Stimulated activated CD4-positive, alpha-beta T cell treated with anti-CD3 and anti-CD28 coated beads, Interleukin-12 subunit alpha, Interleukin-12 subunit beta, amount 100 ng/mL, for 48 hours (primary cell): Measurements from ENCODE around the gene ADAMTSL3.

Experiments used
- DNase-seq, 3 donors: peaks; one replicate each; pipeline ENCODE4 v3.0.0-alpha.2; 2020; ENCODE audit warnings: low read depth in 2 of 3, low spot score in 1 of 3

The ADAMTSL3 gene, protein sequence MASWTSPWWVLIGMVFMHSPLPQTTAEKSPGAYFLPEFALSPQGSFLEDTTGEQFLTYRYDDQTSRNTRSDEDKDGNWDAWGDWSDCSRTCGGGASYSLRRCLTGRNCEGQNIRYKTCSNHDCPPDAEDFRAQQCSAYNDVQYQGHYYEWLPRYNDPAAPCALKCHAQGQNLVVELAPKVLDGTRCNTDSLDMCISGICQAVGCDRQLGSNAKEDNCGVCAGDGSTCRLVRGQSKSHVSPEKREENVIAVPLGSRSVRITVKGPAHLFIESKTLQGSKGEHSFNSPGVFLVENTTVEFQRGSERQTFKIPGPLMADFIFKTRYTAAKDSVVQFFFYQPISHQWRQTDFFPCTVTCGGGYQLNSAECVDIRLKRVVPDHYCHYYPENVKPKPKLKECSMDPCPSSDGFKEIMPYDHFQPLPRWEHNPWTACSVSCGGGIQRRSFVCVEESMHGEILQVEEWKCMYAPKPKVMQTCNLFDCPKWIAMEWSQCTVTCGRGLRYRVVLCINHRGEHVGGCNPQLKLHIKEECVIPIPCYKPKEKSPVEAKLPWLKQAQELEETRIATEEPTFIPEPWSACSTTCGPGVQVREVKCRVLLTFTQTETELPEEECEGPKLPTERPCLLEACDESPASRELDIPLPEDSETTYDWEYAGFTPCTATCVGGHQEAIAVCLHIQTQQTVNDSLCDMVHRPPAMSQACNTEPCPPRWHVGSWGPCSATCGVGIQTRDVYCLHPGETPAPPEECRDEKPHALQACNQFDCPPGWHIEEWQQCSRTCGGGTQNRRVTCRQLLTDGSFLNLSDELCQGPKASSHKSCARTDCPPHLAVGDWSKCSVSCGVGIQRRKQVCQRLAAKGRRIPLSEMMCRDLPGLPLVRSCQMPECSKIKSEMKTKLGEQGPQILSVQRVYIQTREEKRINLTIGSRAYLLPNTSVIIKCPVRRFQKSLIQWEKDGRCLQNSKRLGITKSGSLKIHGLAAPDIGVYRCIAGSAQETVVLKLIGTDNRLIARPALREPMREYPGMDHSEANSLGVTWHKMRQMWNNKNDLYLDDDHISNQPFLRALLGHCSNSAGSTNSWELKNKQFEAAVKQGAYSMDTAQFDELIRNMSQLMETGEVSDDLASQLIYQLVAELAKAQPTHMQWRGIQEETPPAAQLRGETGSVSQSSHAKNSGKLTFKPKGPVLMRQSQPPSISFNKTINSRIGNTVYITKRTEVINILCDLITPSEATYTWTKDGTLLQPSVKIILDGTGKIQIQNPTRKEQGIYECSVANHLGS (N-terminal part only)

DNA sequence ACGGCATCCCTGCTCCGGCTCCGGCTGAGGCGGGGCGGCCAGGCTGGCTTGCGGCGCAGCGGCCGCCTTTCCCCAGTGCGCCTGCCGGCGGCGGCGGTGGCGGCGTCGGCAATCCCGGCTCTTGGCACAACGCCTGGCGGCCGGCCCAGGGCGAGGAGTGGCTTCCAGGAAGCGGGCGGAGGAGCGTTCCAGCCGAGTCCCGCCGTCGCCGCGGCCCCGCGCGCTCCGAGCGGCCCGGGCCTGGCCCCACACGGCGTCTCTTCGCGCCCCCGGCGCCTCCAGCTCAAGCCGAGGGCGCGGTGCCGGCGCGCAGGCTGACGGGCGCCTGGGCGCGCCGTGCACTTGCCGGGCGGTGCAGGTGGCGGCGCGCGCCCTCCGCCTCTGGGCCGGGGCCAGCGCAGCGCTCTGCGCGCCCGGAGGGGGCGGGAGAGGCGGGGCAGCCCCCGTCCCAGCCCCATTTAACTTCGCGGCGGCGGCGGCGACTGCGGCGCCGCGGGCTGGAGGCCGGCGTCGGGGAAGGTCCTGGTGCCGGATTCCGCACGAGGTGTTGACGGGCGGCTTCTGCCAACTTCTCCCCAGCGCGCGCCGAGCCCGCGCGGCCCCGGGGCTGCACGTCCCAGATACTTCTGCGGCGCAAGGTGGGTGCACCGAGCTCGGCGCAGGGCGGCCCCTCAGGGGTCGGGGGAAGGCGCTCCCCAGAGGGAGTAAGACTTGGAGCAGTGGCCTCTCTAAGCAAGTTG lies at the start of gene ADAMTSL3:
ADAMTSL3 (plus strand) TSS at position 485 of the 740 bp plus-strand sequence. CDS start 1,639 bp downstream, outside the sequence.
- DNase-seq = no peak

GRCh38 chr15:83604549-83604948 lies 49.4 kb upstream of the ADAMTSL3 start:
- no peak for DNase-seq

DNA sequence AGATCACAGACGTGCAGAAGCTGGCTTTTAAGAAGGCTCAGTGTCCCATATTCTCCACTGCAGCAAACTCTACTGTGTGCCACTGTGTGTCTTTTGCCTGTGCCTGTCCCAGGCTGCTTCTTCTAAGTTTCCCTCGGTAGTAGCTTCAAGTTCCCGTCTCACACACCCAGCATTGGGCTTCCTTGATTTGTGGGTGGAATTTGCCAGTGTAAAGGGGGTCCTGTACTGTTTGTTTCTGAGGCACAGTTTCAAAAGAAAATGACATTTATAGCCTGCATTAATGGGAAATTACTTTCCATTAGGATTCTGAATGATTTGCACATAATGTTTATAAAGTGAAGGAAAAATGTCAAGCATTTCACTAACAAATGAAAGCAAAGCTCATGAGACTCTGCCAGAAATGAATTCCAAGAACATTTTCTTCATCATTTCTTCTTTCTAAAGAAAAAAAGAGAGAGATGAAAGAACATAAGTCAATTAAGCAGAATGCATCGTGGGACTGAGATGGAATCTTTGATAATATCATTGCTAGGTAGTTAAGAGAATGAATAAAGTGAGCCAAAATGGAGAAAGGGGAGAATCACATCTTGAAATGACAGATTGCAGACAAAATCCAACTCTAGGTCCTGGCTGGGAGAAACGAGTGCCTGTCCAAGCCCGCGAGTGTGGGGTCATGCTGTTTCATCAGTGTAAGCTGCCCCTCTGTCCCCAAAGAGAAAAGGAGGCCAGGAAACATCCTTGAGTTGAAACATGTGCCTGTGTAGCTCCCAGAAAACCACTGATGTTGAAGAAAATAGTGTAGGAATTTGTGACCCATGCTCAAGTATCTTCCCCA lies 48.6 kb upstream of the ADAMTSL3 start:
- DNase-seq = no peak

- no peak for DNase-seq
Observed at GRCh38 chr15:83610132-83610531, 43.8 kb upstream of the ADAMTSL3 start.

DNA sequence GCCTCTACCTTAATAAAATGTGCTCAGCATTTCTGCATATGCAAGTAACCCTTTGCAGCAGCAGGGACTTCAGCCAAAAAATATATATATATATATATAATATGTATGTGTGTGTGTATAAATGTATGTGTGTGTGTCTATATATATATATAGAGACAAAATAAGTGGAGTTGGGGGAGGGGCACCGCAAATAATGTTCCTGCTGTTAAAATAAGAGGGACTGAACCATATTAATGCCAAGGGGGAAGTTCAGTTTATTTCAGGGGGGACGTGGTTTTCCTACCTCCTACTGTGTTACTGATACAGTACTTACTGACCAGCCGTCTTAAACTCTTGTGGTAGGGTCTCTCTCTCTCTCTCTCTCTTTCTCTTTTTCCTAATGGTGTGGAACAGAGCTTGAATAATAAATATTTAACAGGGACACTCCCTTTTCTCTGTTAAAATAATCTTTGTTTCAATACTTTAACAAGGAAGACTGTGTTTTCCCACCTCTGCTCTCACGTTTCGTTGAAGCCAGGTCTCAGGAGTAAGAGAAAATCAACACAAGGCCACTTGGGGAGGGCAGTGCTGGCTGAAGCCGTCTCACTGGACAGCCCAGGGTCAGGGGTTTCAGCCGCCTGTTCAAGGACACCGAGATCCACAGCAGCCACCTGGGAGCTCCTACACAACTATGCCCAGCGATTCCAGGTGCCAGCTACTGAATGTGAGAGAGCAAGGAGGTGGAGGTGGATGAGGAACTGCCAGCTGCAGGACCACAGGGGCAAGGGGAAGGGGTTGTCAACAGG lies 42.8 kb upstream of the ADAMTSL3 start:
- DNase-seq = no peak

- DNase-seq = no peak
Observed at GRCh38 chr15:83612226-83612625, 41.7 kb upstream of the ADAMTSL3 start.

DNA sequence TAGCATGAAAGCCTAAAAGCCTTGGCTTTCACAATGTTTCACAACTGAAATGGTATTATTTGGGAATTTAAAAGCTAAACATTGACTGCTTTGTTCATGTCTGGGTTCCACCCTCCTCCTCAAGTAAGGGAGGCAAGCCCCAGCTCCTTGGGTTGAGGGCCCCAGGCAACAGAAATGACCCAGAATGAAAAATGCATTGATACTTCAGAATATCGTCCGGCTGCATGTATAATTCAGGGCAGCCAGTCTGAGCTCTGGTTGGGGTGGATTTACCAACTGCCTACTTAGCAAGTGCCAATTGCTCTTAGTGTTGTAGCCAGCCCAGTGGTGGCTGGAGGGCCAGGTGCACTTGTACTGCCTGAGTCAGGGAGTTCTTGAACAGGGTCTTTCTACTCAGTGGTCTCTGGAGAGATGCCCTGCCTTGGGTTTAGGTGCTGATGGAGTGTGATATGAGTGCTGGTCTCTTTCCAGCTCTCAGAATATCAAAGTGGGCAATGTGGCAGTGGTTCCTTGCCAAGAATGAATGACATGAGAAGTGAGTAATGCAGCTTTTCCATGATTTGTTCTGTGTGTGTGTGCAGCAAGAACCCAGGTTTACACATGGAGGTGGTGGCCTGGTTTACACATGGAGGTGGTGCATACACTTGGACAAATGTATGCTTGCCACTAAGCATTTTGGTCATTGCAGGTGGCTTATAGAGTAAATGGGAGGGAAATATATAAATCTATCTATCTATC lies 40.9 kb upstream of the ADAMTSL3 start:
- DNase-seq = no peak

- no peak for DNase-seq
Observed at GRCh38 chr15:83613714-83614113, 40.2 kb upstream of the ADAMTSL3 start.

GRCh38 chr15:83616840-83617239 lies 37.1 kb upstream of the ADAMTSL3 start:
- DNase-seq = no peak

- no peak for DNase-seq
Observed at GRCh38 chr15:83626171-83626802, 27.6 kb upstream of the ADAMTSL3 start.

DNA sequence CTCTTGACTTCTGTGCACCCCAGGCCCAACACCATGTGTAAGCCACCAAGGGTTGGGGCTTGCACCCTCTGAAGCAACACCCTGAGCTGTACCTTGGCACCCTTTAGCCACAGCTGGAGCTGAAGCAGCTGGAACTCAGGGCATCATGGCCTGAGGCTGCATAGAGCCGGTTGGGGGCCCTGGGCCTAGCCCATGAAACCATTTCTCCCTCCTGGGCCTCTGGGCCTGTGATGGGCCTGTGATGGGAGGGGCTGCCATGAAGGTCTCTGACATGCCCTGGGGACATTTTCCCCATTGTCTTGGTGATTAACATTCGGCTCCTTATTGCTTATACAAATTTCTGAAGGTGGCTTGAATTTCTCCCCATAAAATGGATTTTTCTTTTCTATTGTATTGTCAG lies 22.4 kb upstream of the ADAMTSL3 start:
- no peak for DNase-seq

- DNase-seq = no peak
Observed at GRCh38 chr15:83643201-83643600, 10.7 kb upstream of the ADAMTSL3 start.

GRCh38 chr15:83644439-83644838 lies 9.5 kb upstream of the ADAMTSL3 start:
- no peak for DNase-seq

DNA sequence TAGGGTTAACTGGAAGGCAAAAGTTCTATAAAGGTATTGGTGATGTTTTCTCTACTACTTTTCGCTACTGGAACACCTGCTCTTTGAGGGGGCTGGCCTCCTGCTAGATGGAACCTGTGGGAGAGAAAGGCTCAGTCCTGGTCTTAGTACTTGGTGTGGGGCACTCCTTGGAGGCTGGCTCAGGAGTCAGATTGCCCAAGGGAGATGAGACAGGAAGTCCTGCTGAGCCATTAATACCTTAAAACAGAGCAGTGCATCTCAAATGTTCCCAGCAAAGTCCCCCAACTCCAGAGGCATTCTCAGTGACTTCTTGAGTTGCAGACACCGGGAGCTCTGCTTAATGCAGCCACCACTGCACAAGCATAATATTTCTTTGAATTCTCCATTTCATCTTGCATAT lies 3.1 kb upstream of the ADAMTSL3 start:
- DNase-seq = no peak

GRCh38 chr15:83651541-83651940 lies 2.4 kb upstream of the ADAMTSL3 start:
- DNase-seq = no peak

GRCh38 chr15:83652626-83653204 lies 1.2 kb upstream of the ADAMTSL3 start:
- no peak for DNase-seq

- no peak for DNase-seq
Observed at GRCh38 chr15:83653288-83653638, 660 bp upstream of the ADAMTSL3 start.
